WERI-Rb-1 (cell line): ENCODE results near the gene SNX25.

Experiments
- DNase-seq: peaks from one replicate; pipeline ENCODE4 v3.0.0-alpha.2; 2020
- H3K27ac ChIP-seq: fragments of 250-450 bp; sonication (Bioruptor Pico); 2 replicates; pipeline ENCODE4 v1.5.1; 2020; ENCODE audit warnings: mild to moderate bottlenecking, moderate library complexity
- H3K27me3 ChIP-seq: fragments of 250-450 bp; sonication (Bioruptor Pico); 2 replicates; pipeline ENCODE4 v1.5.1; 2021; ENCODE audit warnings: mild to moderate bottlenecking, low read depth, moderate library complexity; ENCODE audit not compliant: insufficient read depth, severe bottlenecking
- H3K36me3 ChIP-seq: fragments of 250-450 bp; sonication (Bioruptor Pico); 2 replicates; pipeline ENCODE4 v1.5.1; 2020; ENCODE audit warnings: mild to moderate bottlenecking, moderate library complexity
- H3K4me3 ChIP-seq: 2 replicates; pipeline ENCODE4 v1.5.1; 2011; ENCODE audit warnings: low read depth, mild to moderate bottlenecking, control low read depth, low read length
- H3K9me3 ChIP-seq: fragments of 250-450 bp; sonication (Bioruptor Pico); 2 replicates; pipeline ENCODE4 v1.5.1; 2021; ENCODE audit warnings: mild to moderate bottlenecking, moderate library complexity; ENCODE audit not compliant: severe bottlenecking
- TF ChIP-seq, protein P1 (sequence below): IDR thresholded peaks from 2 replicates; pipeline ENCODE4 v1.5.1; 2011; ENCODE audit warnings: low read depth, mild to moderate bottlenecking, control low read depth, inconsistent platforms, low read length

SNX25 gene

DNA sequence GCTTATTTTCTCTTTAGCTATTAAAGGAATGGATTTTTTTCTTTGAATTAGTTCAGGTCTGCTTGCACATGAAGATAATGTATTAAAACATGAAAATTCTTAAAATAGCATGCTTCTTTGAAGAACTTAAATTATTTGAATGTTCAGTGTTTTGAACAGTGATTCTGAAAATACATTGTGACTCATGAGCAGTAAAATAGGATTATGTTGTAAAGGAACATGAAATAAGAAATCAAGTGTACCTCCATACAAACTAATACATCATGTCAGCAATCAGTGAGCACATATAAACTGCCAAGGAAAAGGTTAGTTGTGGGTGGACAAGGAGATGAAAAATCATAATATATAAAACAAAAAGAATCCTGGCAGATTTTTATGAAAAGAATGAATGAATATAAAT, 66.1 kb downstream of the SNX25 start:
- Histone ChIP-seq H3K36me3 (no peaks in the 10 kb centered on the region; the same call in none of the 2 replicates), H3K9me3 (no peaks in the 10 kb centered on the region), H3K27ac (no peak overlapping the region), H3K27me3 (no peaks in the 10 kb centered on the region), H3K4me3 (no peak overlapping the region)
- DNase-seq, result no peak
- TF ChIP-seq, protein P1, sequence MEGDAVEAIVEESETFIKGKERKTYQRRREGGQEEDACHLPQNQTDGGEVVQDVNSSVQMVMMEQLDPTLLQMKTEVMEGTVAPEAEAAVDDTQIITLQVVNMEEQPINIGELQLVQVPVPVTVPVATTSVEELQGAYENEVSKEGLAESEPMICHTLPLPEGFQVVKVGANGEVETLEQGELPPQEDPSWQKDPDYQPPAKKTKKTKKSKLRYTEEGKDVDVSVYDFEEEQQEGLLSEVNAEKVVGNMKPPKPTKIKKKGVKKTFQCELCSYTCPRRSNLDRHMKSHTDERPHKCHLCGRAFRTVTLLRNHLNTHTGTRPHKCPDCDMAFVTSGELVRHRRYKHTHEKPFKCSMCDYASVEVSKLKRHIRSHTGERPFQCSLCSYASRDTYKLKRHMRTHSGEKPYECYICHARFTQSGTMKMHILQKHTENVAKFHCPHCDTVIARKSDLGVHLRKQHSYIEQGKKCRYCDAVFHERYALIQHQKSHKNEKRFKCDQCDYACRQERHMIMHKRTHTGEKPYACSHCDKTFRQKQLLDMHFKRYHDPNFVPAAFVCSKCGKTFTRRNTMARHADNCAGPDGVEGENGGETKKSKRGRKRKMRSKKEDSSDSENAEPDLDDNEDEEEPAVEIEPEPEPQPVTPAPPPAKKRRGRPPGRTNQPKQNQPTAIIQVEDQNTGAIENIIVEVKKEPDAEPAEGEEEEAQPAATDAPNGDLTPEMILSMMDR, result no peak

DNA sequence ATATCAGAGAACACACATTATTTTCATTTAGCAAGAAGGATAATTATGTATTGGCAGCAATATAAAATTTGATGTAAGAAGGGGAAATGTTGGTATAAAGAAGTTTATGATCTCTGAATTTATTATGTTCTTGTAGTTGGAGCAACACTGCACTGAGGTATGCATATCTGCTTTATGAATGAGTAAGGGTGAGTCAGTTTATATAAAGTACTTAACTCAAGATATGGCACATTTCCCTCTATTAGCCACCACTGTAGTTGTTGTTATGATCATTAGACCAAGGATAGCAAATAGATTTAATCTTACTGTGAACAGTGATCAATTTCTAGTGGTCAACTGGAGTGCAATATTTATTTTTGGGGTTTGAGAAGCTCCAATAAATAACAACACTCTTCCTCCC, 66.6 kb downstream of the SNX25 start:
- H3K27ac ChIP-seq, result no peak overlapping the region
- DNase-seq, result no peak
- H3K27me3 ChIP-seq, result no peaks in the 10 kb centered on the region
- H3K36me3 ChIP-seq, result no peaks in the 10 kb centered on the region; the same call in none of the 2 replicates
- no peaks in the 10 kb centered on the region for H3K9me3 ChIP-seq
- H3K4me3 ChIP-seq, result no peak overlapping the region
- TF ChIP-seq, protein P1, result no peak

DNA sequence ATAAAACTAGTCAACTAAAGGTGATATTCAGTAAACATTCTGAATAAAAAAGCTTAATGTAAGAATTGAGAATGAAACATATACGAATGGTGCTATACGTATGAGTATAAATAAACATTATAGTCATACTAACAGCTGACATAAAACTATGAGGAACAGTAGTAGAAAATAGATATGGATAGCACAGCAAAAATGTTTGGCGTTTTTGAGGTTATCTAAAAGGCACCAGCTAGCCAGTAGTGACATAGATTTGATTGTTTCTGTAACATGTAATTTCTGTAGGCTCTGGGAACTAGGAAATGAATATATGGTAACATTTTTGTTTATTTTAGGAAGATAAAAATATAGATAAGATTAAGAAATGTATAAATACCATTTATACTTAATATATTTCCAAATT, 69.3 kb downstream of the SNX25 start:
- TF ChIP-seq, protein P1, result no peak
- no peak overlapping the region for H3K27ac ChIP-seq
- no peak overlapping the region for H3K4me3 ChIP-seq
- H3K9me3 ChIP-seq, result no peaks in the 10 kb centered on the region
- H3K36me3 ChIP-seq, result no peaks in the 10 kb centered on the region; the same call in none of the 2 replicates
- DNase-seq, result no peak
- no peaks in the 10 kb centered on the region for H3K27me3 ChIP-seq

DNA sequence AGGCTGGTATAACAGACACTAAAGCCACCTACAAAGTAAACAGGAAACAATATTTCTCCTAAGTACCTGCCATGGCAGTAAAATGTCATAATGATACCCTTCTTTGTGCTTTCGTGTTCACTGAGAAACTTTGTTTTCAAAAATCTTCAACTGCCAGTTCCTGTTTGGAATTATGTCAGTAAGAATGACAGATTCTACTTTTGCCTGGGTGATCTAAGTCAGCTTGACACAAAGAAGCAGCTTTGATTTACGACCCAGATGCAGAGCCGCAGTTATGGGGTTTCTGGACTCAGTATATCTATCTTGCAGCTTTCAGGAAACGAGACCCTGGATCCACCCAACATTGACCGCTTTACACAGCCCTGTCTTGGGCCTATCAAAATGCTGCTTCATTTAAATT, 71.2 kb downstream of the SNX25 start:
- no peak overlapping the region for H3K4me3 ChIP-seq
- no peaks in the 10 kb centered on the region; the same call in none of the 2 replicates for H3K36me3 ChIP-seq
- H3K27ac ChIP-seq, result no peak overlapping the region
- H3K27me3 ChIP-seq, result no peaks in the 10 kb centered on the region
- TF ChIP-seq, protein P1, result no peak
- no peaks in the 10 kb centered on the region for H3K9me3 ChIP-seq
- DNase-seq, result no peak

DNA sequence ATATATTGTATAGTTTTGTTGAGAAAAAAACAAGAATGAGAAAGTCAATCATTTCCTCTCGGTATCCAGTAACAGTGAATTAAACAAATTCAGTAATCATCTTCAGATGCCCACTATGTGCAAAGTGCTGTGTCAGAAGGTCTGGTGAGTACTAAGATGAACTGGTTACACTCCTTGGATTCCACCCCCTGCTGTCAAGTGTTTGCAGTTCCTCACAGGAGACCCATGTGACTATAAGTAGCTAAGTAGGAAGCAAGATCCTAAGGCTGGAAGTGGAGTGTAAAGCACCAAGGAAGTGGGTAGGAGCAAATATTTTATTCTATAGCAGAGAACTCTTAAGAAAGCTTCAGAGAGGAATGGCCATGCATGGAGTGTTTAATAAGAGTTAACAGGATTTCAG, 73.6 kb downstream of the SNX25 start:
- Histone ChIP-seq H3K27ac (no peak overlapping the region), H3K27me3 (no peaks in the 10 kb centered on the region), H3K9me3 (no peaks in the 10 kb centered on the region), H3K4me3 (no peak overlapping the region), H3K36me3 (no peaks in the 10 kb centered on the region)
- peak; percentile 48 for DNase-seq
- TF ChIP-seq, protein P1, result 0 out of 2 replicates have a peak, but pooled peaks have one; percentile 11

DNA sequence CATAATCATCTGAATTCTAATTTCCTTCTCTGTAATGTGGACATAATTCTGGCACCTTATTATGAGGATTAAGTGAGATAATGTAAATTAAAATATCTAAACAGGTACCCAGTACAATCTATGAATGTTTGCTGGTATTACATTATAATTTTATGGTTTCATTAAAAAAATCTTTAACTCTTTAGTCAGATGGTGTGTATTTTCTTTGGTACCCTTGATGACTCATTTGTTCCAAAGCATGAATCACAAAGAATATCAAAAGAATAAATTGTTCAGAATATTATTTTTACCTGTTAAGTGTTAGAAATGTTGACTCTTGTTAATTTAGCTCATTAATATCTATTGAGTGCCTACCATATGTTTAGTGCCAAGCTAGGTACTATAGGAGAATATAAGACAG, 74.3 kb downstream of the SNX25 start:
- Histone ChIP-seq H3K4me3 (no peak overlapping the region), H3K36me3 (no peaks in the 10 kb centered on the region), H3K27ac (no peak overlapping the region), H3K9me3 (no peaks in the 10 kb centered on the region), H3K27me3 (no peaks in the 10 kb centered on the region)
- TF ChIP-seq, protein P1, result no peak
- no peak for DNase-seq
